Heart right ventricle (tissue), 16 donors: Measurements from ENCODE around the gene FRMPD3. TPM values are rescaled to one million over a fixed set of nuclear protein-coding genes. Genes with fewer than 3 reads are reported as not detected.

Source experiments
- ATAC-seq, 8 donors: fragments of 200-7000 bp; cut with Tn5 transposase; one replicate each; pipeline ENCODE4 v1.9.1; 2020; ENCODE audit warnings: mild to moderate bottlenecking in 8 of 8, moderate library complexity in 8 of 8, moderate number of reproducible peaks in 1 of 8
- DNase-seq, 2 donors: peaks; one replicate each; pipeline ENCODE4 v3.0.0-alpha.2; 2020
- H3K27ac ChIP-seq, 10 donors: fragments of 200-600 bp; sonication (generic) in 2 of 10; one replicate each; pipeline versions ENCODE4 v1.5.0 to v1.8.0; 2020 to 2022; ENCODE audit warnings: mild to moderate bottlenecking in 3 of 10
- H3K27me3 ChIP-seq, 7 donors: fragments of 200-600 bp; one replicate each; pipeline ENCODE4 v1.8.0; 2021 to 2022; ENCODE audit warnings: mild to moderate bottlenecking in 2 of 7
- H3K36me3 ChIP-seq, 9 donors: fragments of 200-600 bp; sonication (generic) in 1 of 9; one replicate each; pipeline versions ENCODE4 v1.5.0 to v1.8.0; 2020 to 2022; ENCODE audit warnings: mild to moderate bottlenecking in 2 of 9
- H3K4me1 ChIP-seq, 9 donors: fragments of 200-600 bp; sonication (generic) in 1 of 9; one replicate each; pipeline versions ENCODE4 v1.5.0 to v1.8.0; 2020 to 2022; ENCODE audit warnings: mild to moderate bottlenecking in 4 of 9
- H3K4me3 ChIP-seq, 10 donors: fragments of 200-600 bp; sonication (generic) in 2 of 10; one replicate each; pipeline versions ENCODE4 v1.5.0 to v1.8.0; 2020 to 2022; ENCODE audit warnings: mild to moderate bottlenecking in 7 of 10, moderate library complexity in 2 of 10
- H3K9me3 ChIP-seq, 11 donors: fragments of 200-600 bp in 10 of 11; sonication (generic) in 2 of 11; one replicate each; pipeline versions ENCODE4 v1.5.0 to v1.8.0; 2013 to 2022; ENCODE audit warnings: mild to moderate bottlenecking in 2 of 11, control low read depth in 1 of 11, moderate library complexity in 1 of 11
- CTCF ChIP-seq, 9 donors: fragments of 200-600 bp; sonication (generic) in 2 of 9; IDR thresholded peaks; one replicate each; pipeline versions ENCODE4 v1.5.0 to v1.8.0; 2021 to 2022; ENCODE audit warnings: antibody characterized with exemption in 9 of 9, mild to moderate bottlenecking in 5 of 9, moderate library complexity in 1 of 9
- WGBS, 2 donors: extraction: QIAGEN DNeasy Blood & Tissue Kit; methylation state at CpG; one replicate each; pipeline ENCODE4 v1.1.7; 2013; ENCODE audit warnings: inconsistent platforms in 1 of 2; 5-methylcytosine and 5-hydroxymethylcytosine counted together
- intact Hi-C, 10 donors: fragments of 100-400 bp; cut with DNase I; formaldehyde crosslinking; loops; one replicate each; pipeline versions ENCODE4 v1.11.1 to v1.14.2; 2022
- polyA plus RNA-seq, 2 donors: library from polyadenylated mRNA; stranded (reverse); fragments of 200-250 nt; gene quantifications; one replicate each; pipeline ENCODE4 v1.2.3, GENCODE V29; 2013
- total RNA-seq, 10 donors: library from RNA; stranded (reverse); fragmentation: NEBNext Ultra II Directional in 3 of 10; extraction: Animal tissue kit (Norgen Biotek cat#: 25700) in 3 of 10; gene quantifications; one replicate each; pipeline versions ENCODE4 v1.2.1 to v1.2.4, GENCODE V29; 2021 to 2023
- donor health status: Arrhythmogenic right ventricular cardiomyopathy.
- donor health status: ischemic (EF 13 %, LVEDD 7.1; RV severe dilation, severe dysfunction).
- donor health status: healthy with polysubstance abuse.
- donor health status: DM: no; HTN: yes; CAD: no.
- donor health status: DM: no; HTN: no; CAD: no.
- donor health status: ischemic (EF 25% LVEDD 6.9; RV normal size, moderate dysfunction).
- donor health status: ischemic (EF 25% LVEDD 5.7; RV mildly dilated, moderate dysfunction).
- donor health status: healthy.
- donor health status: DM: yes; HTN: yes; CAD: no.
- donor health status: Ischemic cardiomyopathy.
- donor health status: ischemic (EF 35%, LVEDD 5.7; RV mildly dilated, moderate dysfunction).
- donor health status: nonischemic (EF 11% LVEDD 7.7; RV severe dilation, severe dysfunction).
- donor health status: DM: yes; HTN: yes; CAD: no.
- donor health status: PGD.
- donor health status: ischemic (EF 29% LVEDD 5.4; RV normal size, mild dysfunction).
- donor health status: nonischemic (EF 23%, LVEDD 6.1; RV moderate dilation, normal function).

Gene FRMPD3
- total and polyA plus RNA-seq, 12 donors, result 0.02 to 0.14 (median 0.05) TPM; not detected in 8

GRCh38 chrX:107440187-107440586 is 9.3 kb upstream of the FRMPD3 start:
- no peak for ATAC-seq
- DNase-seq, result no peak
- no peaks in the 10 kb centered on the region for H3K9me3 ChIP-seq
- H3K27ac ChIP-seq, result no peak overlapping the region
- H3K4me1 ChIP-seq, result no peaks in the 10 kb centered on the region
- intact Hi-C loops, result no loop called here
- peaks cover 0 to 59% (median 0%) of the 10 kb centered on the region in 7 donors for H3K27me3 ChIP-seq
- 69 to 86% methylated on average over 3 of the region's 3 CpGs for WGBS, 2 donors
- no peak for TF ChIP-seq CTCF (IDR thresholded peaks at IDR 0.05)
- H3K36me3 ChIP-seq, result no peaks in the 10 kb centered on the region
- H3K4me3 ChIP-seq, result no peak overlapping the region

- DNase-seq (no peak), ATAC-seq (no peak)
- no peak for TF ChIP-seq CTCF (IDR thresholded peaks at IDR 0.05)
Measured at GRCh38 chrX:107440692-107441091, 8.8 kb upstream of the FRMPD3 start.

GRCh38 chrX:107442914-107443527 is 6.4 kb upstream of the FRMPD3 start:
- H3K36me3 ChIP-seq, result no peaks in the 10 kb centered on the region
- ATAC-seq (no peak), DNase-seq (no peak)
- intact Hi-C loops, result no loop called here
- no peaks in the 10 kb centered on the region for H3K4me1 ChIP-seq
- WGBS, 2 donors, result 58 to 63% methylated on average over 3 of the region's 3 CpGs
- H3K27ac ChIP-seq, result no peak overlapping the region
- no peak for TF ChIP-seq CTCF (IDR thresholded peaks at IDR 0.05)
- H3K4me3 ChIP-seq, result no peak overlapping the region
- no peaks in the 10 kb centered on the region for H3K9me3 ChIP-seq
- peaks cover 0 to 72% (median 5%) of the 10 kb centered on the region in 7 donors for H3K27me3 ChIP-seq

More at GRCh38 chrX:107440692-107441091, 8.8 kb upstream of the FRMPD3 start:
- Histone ChIP-seq H3K27me3 (peaks cover 0 to 64% (median 0%) of the 10 kb centered on the region in 7 donors), H3K27ac (no peak overlapping the region), H3K4me1 (no peaks in the 10 kb centered on the region), H3K4me3 (no peak overlapping the region), H3K36me3 (no peaks in the 10 kb centered on the region), H3K9me3 (no peaks in the 10 kb centered on the region)
- intact Hi-C loops, result no loop called here
- WGBS, 2 donors, result 80 to 96% methylated on average over 5 of the region's 5 CpGs

GRCh38 chrX:107445146-107445545 is 4.3 kb upstream of the FRMPD3 start:
- no peak overlapping the region for H3K27ac ChIP-seq
- H3K4me1 ChIP-seq, result no peaks in the 10 kb centered on the region
- no peaks in the 10 kb centered on the region for H3K9me3 ChIP-seq
- WGBS, 2 donors, result 38 to 45% methylated on average over 1 to 3 of the region's 3 CpGs
- DNase-seq, result no peak
- no peak for ATAC-seq
- peaks cover 0 to 70% (median 12%) of the 10 kb centered on the region in 7 donors for H3K27me3 ChIP-seq
- intact Hi-C loops, result no loop called here
- no peak for TF ChIP-seq CTCF (IDR thresholded peaks at IDR 0.05)
- no peak overlapping the region for H3K4me3 ChIP-seq
- no peaks in the 10 kb centered on the region for H3K36me3 ChIP-seq
